SK-N-MC (cell line): ENCODE measurements around the gene ARL3.

ENCODE experiments used
- EZH2 ChIP-seq: fragments of 200-600 bp; sonication (generic); IDR thresholded peaks from one replicate; pipeline ENCODE4 v1.6.1; 2017; ENCODE audit warnings: antibody characterized with exemption
- POLR2AphosphoS5 ChIP-seq: IDR thresholded peaks from 2 replicates; pipeline ENCODE4 v1.6.1; 2012; ENCODE audit warnings: mild to moderate bottlenecking, low read depth, low read length, borderline replicate concordance

DNA sequence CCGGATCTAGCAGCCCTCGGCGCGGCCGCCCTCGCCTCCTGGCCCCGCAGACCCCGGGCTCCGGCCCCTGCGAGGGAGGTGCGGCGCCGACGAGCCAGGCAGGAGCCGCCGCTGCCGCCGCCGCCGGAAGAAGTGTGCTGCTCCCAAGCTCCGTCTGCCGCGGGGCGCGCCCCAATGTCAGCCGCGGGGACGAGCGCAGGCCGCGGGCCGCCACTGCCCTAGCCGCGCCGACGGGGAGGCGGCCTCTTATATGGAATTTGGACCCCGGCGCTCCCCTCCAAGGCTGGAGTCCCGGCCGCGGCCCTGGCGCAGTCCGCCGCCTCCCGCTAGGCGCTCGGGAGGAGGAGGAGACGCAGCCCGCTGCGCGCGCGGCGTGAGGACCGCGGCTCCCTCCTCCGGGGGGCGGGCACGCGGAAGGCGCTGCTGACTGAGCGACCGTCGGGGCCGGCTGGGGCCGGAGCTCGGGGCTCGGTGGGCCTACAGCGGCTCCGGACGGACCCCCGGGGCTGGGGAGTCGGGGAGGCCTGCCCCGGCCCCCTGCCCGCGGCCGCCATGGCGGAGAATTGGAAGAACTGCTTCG, 70.0 kb downstream of the ARL3 start, which contains the start of gene TRIM8:
- TF ChIP-seq EZH2 = no peak
- TF ChIP-seq POLR2AphosphoS5 = no peak
